GM19351 (cell line): ENCODE data around the gene ALG11.
"Not testable (repeated sequence)": the region's sequence is repeated elsewhere in the genome, so short reads cannot be mapped to it uniquely, and the experiment has no call there.

Experiments used
- ATAC-seq: cut with Tn5 transposase; IDR thresholded peaks from one replicate; pipeline ENCODE4 v1.9.1; 2021; ENCODE audit warnings: mild to moderate bottlenecking, moderate library complexity; ENCODE audit not compliant: unreplicated experiment

The ALG11 gene

GRCh38 chr13:52026246-52026626, 14.0 kb downstream of the ALG11 start:
- no peak for ATAC-seq

GRCh38 chr13:52027832-52028231, 15.6 kb downstream of the ALG11 start:
- ATAC-seq, result no peak

GRCh38 chr13:52029569-52029968, 17.4 kb downstream of the ALG11 start:
- ATAC-seq, result no peak

GRCh38 chr13:52030401-52030800, 18.2 kb downstream of the ALG11 start:
- not testable (repeated sequence) for ATAC-seq

GRCh38 chr13:52033039-52033438, 20.8 kb downstream of the ALG11 start:
- peak; percentile 43 for ATAC-seq

GRCh38 chr13:52034616-52035226, 22.5 kb downstream of the ALG11 start:
- ATAC-seq, result no peak

GRCh38 chr13:52036037-52036436, 23.8 kb downstream of the ALG11 start:
- no peak for ATAC-seq

GRCh38 chr13:52043675-52044074, 31.5 kb downstream of the ALG11 start:
- no peak for ATAC-seq

GRCh38 chr13:52047463-52047862, 35.3 kb downstream of the ALG11 start:
- ATAC-seq, result no peak

- no peak for ATAC-seq
These were observed 36.3 kb downstream of the ALG11 start for GRCh38 chr13:52048516-52048915.

GRCh38 chr13:52051400-52051799, 39.2 kb downstream of the ALG11 start:
- no peak for ATAC-seq

GRCh38 chr13:52053460-52053859, 41.3 kb downstream of the ALG11 start:
- no peak for ATAC-seq

- ATAC-seq, result not testable (repeated sequence)
These were observed 48.9 kb downstream of the ALG11 start for GRCh38 chr13:52061064-52061463.

- ATAC-seq, result no peak
These were observed 49.4 kb downstream of the ALG11 start for GRCh38 chr13:52061587-52061986.

GRCh38 chr13:52067237-52067636, 55.0 kb downstream of the ALG11 start:
- no peak for ATAC-seq

GRCh38 chr13:52070929-52071523, 58.8 kb downstream of the ALG11 start:
- no peak for ATAC-seq
